ENCODE data around the gene SLC7A7. TPM values are rescaled to one million over a fixed set of nuclear protein-coding genes. Genes with fewer than 3 reads are reported as not detected.
"Not testable (repeated sequence)": the region's sequence is repeated elsewhere in the genome, so short reads cannot be mapped to it uniquely, and the experiment has no call there.

The SLC7A7 gene
- total RNA-seq, 2 experiments from 2014 or later = 0.40 to 1.1 TPM

DNA sequence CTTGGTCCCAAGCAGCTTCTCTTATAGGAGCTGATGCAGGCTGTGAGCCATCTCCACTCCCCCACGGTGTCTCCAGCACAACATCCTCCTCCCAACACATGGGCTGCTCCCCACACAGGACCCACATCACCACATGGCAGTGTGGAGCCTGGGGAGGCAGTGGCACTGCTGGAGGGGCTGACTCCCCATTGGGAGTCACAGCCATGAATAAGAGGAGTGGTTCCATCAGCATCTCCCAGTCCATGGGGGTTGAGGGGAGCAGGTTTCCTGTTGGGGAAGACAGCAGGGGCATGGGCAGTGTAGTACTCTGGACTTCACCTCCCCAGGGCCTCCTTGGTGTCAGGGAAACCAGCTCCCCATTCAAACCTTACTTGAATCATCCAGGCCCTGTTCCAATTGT lies 89.2 kb downstream of the SLC7A7 start:
- Mint-ChIP-seq H3K9me3 (no peaks in the 10 kb centered on the region), H3K36me3 (ENCODE audit: low read depth) (no peaks in the 10 kb centered on the region), H3K27me3 (ENCODE audit: low read depth) (no peaks in the 10 kb centered on the region), H3K27ac (no peak overlapping the region), H3K4me3 (no peak overlapping the region), H3K4me1 (ENCODE audit: low read depth) (no peaks in the 10 kb centered on the region)
- no peak for DNase-seq
- CTCF ChIA-PET = no interaction called here
- intact Hi-C loops (cut with micrococcal nuclease) = no loop called here

DNA sequence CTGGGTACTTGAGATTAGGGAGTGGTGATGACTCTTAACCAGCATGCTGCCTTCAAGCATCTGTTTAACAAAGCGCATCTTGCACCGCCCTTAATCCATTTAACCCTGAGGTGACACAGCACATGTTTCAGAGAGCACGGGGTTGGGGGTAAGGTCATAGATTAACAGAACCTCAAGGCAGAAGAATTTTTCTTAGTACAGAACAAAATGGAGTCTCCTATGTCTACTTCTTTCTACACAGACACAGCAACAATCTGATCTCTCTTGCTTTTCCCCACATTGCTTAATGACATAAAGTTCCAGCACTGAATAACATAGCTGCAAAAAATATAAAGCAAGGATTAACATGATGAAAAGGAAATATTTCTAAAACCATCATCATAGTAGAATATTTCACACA lies 89.9 kb downstream of the SLC7A7 start:
- DNase-seq; H3K4me1 Mint-ChIP-seq (ENCODE audit: low read depth); H3K27me3 Mint-ChIP-seq (ENCODE audit: low read depth); H3K4me3 Mint-ChIP-seq; H3K36me3 Mint-ChIP-seq (ENCODE audit: low read depth); H3K27ac Mint-ChIP-seq; H3K9me3 Mint-ChIP-seq; intact Hi-C loops (cut with micrococcal nuclease); CTCF ChIA-PET: not testable (repeated sequence)

DNA sequence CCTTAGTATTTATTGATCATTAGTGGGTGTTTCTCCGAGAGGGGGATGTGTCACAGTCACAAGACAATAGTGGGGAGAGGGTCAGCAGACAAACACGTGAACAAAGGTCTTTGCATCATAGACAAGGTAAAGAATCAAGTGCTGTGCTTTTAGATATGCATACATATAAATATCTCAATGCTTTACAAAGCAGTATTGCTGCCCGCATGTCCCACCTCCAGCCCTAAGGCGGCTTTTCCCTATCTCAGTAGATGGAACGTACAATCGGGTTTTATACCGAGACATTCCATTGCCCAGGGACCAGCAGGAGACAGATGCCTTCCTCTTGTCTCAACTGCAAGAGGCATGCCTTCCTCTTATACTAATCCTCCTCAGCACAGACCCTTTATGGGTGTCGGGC lies 90.4 kb downstream of the SLC7A7 start:
- H3K36me3 Mint-ChIP-seq (ENCODE audit: low read depth); H3K27ac Mint-ChIP-seq; CTCF ChIA-PET; intact Hi-C loops (cut with micrococcal nuclease); H3K9me3 Mint-ChIP-seq; H3K4me3 Mint-ChIP-seq; H3K27me3 Mint-ChIP-seq (ENCODE audit: low read depth); DNase-seq; H3K4me1 Mint-ChIP-seq (ENCODE audit: low read depth): not testable (repeated sequence)

DNA sequence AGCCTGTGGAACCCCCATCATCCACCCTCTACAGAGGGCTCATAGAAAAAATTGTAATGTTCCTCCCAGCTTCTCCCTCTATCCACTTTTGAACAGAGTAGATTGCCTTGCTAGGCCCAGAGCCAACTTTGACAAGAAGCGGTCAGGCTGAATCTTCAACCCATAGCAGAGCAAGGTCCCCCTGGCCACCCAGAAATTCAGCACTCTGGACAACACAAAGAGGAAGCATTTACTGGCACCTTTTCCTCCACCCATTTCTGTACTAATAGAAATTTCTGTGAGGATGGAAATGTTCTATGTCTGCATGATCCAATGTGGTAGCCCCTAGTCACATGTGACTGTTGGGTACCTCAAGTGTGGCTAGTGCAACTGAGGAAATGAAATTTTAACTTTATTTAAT lies 91.4 kb downstream of the SLC7A7 start:
- H3K9me3 Mint-ChIP-seq = no peaks in the 10 kb centered on the region
- CTCF ChIA-PET = no interaction called here

More for the DNA sequence above, 91.4 kb downstream of the SLC7A7 start:
- Mint-ChIP-seq H3K4me3 (no peak overlapping the region), H3K27me3 (ENCODE audit: low read depth) (no peaks in the 10 kb centered on the region), H3K27ac (no peak overlapping the region), H3K4me1 (ENCODE audit: low read depth) (no peaks in the 10 kb centered on the region), H3K36me3 (ENCODE audit: low read depth) (no peaks in the 10 kb centered on the region)
- intact Hi-C loops (cut with micrococcal nuclease) = no loop called here
- DNase-seq = no peak

Other genes with a start within 250 kb of the SLC7A7 start
- gene DAD1, start 226.2 kb downstream of the SLC7A7 start, total RNA-seq = 100 to 1,000 TPM; 219 to 226 TPM
- gene ABHD4, start 217.1 kb downstream of the SLC7A7 start, total RNA-seq = 10 to 100 TPM; 11.1 to 11.9 TPM
- gene OR6J1, start 171.1 kb downstream of the SLC7A7 start, total RNA-seq = not detected
- gene OXA1L, start 48.7 kb downstream of the SLC7A7 start, total RNA-seq = 100 to 1,000 TPM; 149 to 152 TPM
- 100 to 1,000 TPM; 170 TPM for gene MRPL52, start 14.5 kb upstream of the SLC7A7 start, total RNA-seq
- gene MMP14, start 21.1 kb upstream of the SLC7A7 start, total RNA-seq = 1 to 10 TPM; 1.3 to 2.1 TPM
- gene LRP10, start 56.3 kb upstream of the SLC7A7 start, total RNA-seq = 10 to 100 TPM; 71.9 to 75.2 TPM
- gene REM2, start 67.8 kb upstream of the SLC7A7 start, total RNA-seq = under 1 TPM; 0.69 to 0.74 TPM
- gene RBM23, start 103.7 kb upstream of the SLC7A7 start, total RNA-seq = 10 to 100 TPM; 53.5 to 61.2 TPM
- 10 to 100 TPM; 81.0 to 92.8 TPM for gene PRMT5, start 113.9 kb upstream of the SLC7A7 start, total RNA-seq
- gene HAUS4, start 141.7 kb upstream of the SLC7A7 start, total RNA-seq = 10 to 100 TPM; 97.1 to 97.3 TPM
- 1 to 10 TPM; 2.1 to 2.8 TPM for gene AJUBA, start 167.1 kb upstream of the SLC7A7 start, total RNA-seq
- gene C14orf93, start 194.7 kb upstream of the SLC7A7 start, total RNA-seq = 1 to 10 TPM; 8.3 to 9.3 TPM
- gene PSMB5, start 219.5 kb upstream of the SLC7A7 start, total RNA-seq = 100 to 1,000 TPM; 120 to 125 TPM
- not detected for gene PSMB11, start 226.8 kb upstream of the SLC7A7 start, total RNA-seq
- 1 to 10 TPM; 1.3 to 1.4 TPM for gene CDH24, start 242.1 kb upstream of the SLC7A7 start, total RNA-seq